Measurements from ENCODE around the gene KRTAP10-9.
"Not testable (repeated sequence)": the region's sequence is repeated elsewhere in the genome, so short reads cannot be mapped to it uniquely, and the experiment has no call there.

The KRTAP10-9 gene

GRCh38 chr21:44643741-44644310 is 16.9 kb downstream of the KRTAP10-9 start:
- TF ChIP-seq CEBPB (IDR thresholded peaks at IDR 0.05) (no peak), TEAD4 (IDR thresholded peaks at IDR 0.05) (no peak), TAF1 (IDR thresholded peaks at IDR 0.05; ENCODE audit: low read depth) (no peak), EGR1 (IDR thresholded peaks at IDR 0.05) (no peak), NFIC (IDR thresholded peaks at IDR 0.05) (no peak)

GRCh38 chr21:44644878-44645277 is 18.0 kb downstream of the KRTAP10-9 start:
- TF ChIP-seq RAD21 (IDR thresholded peaks at IDR 0.05; ENCODE audit: low read depth) (no peak), YY1 (IDR thresholded peaks at IDR 0.05; ENCODE audit: low read depth) (no peak), CREB1 (IDR thresholded peaks at IDR 0.05; ENCODE audit: low read depth) (no peak), EGR1 (IDR thresholded peaks at IDR 0.05) (no peak), ZBTB7A (IDR thresholded peaks at IDR 0.05; ENCODE audit: low read depth) (no peak), CEBPB (IDR thresholded peaks at IDR 0.05) (no peak), NFIC (IDR thresholded peaks at IDR 0.05) (no peak), TAF1 (IDR thresholded peaks at IDR 0.05; ENCODE audit: low read depth) (no peak), USF1 (IDR thresholded peaks at IDR 0.05) (no peak)

GRCh38 chr21:44646366-44647221 is 19.7 kb downstream of the KRTAP10-9 start, which contains the start of gene KRTAP10-11:
Gene KRTAP10-11, plus strand, starts transcription at chr21:44646414. Its CDS starts 45 bp downstream, at chr21:44646459.
- not testable (repeated sequence) for TF ChIP-seq RAD21 (IDR thresholded peaks at IDR 0.05; ENCODE audit: low read depth); FOXM1 (IDR thresholded peaks at IDR 0.05; ENCODE audit: borderline replicate concordance, low read depth); EGR1 (IDR thresholded peaks at IDR 0.05)

- no peak for TF ChIP-seq REST (IDR thresholded peaks at IDR 0.05; ENCODE audit: low read depth)
- no peak for TF ChIP-seq TCF12 (IDR thresholded peaks at IDR 0.05; ENCODE audit: low read depth)
- TF ChIP-seq YY1 (IDR thresholded peaks at IDR 0.05; ENCODE audit: low read depth), result no peak
- TF ChIP-seq EP300 (IDR thresholded peaks at IDR 0.05; ENCODE audit: borderline replicate concordance), result no peak
- TF ChIP-seq ZBTB7A (IDR thresholded peaks at IDR 0.05; ENCODE audit: low read depth), result no peak
- no peak for TF ChIP-seq EGR1 (IDR thresholded peaks at IDR 0.05)
- no peak for TF ChIP-seq TAF1 (IDR thresholded peaks at IDR 0.05; ENCODE audit: low read depth)
- TF ChIP-seq CEBPB (IDR thresholded peaks at IDR 0.05), result no peak
- TF ChIP-seq MAX (IDR thresholded peaks at IDR 0.05), result no peak
- no peak for TF ChIP-seq NFIC (IDR thresholded peaks at IDR 0.05)
- no peak for TF ChIP-seq RAD21 (IDR thresholded peaks at IDR 0.05; ENCODE audit: low read depth)
- TF ChIP-seq USF1 (IDR thresholded peaks at IDR 0.05), result no peak
- no peak for TF ChIP-seq FOXM1 (IDR thresholded peaks at IDR 0.05; ENCODE audit: borderline replicate concordance, low read depth)
Measured at GRCh38 chr21:44647222-44647552, 20.3 kb downstream of the KRTAP10-9 start.

GRCh38 chr21:44648557-44649311 is 21.8 kb downstream of the KRTAP10-9 start:
- TF ChIP-seq ZBTB7A (IDR thresholded peaks at IDR 0.05; ENCODE audit: low read depth), result no peak
- no peak for TF ChIP-seq FOXM1 (IDR thresholded peaks at IDR 0.05; ENCODE audit: borderline replicate concordance, low read depth)

GRCh38 chr21:44649521-44650100 is 22.7 kb downstream of the KRTAP10-9 start:
- TF ChIP-seq ZBTB7A (IDR thresholded peaks at IDR 0.05; ENCODE audit: low read depth), result no peak
- no peak for TF ChIP-seq EGR1 (IDR thresholded peaks at IDR 0.05)
- TF ChIP-seq TEAD4 (IDR thresholded peaks at IDR 0.05), result no peak
- TF ChIP-seq MAX (IDR thresholded peaks at IDR 0.05), result no peak
- no peak for TF ChIP-seq TCF12 (IDR thresholded peaks at IDR 0.05; ENCODE audit: low read depth)
- TF ChIP-seq FOXM1 (IDR thresholded peaks at IDR 0.05; ENCODE audit: borderline replicate concordance, low read depth), result no peak
- TF ChIP-seq RAD21 (IDR thresholded peaks at IDR 0.05; ENCODE audit: low read depth), result no peak
- TF ChIP-seq CREB1 (IDR thresholded peaks at IDR 0.05; ENCODE audit: low read depth), result no peak
- TF ChIP-seq YY1 (IDR thresholded peaks at IDR 0.05; ENCODE audit: low read depth), result no peak
- TF ChIP-seq TAF1 (IDR thresholded peaks at IDR 0.05; ENCODE audit: low read depth), result no peak
- no peak for TF ChIP-seq NFIC (IDR thresholded peaks at IDR 0.05)
- TF ChIP-seq USF1 (IDR thresholded peaks at IDR 0.05), result no peak
- no peak for TF ChIP-seq REST (IDR thresholded peaks at IDR 0.05; ENCODE audit: low read depth)
- TF ChIP-seq EP300 (IDR thresholded peaks at IDR 0.05; ENCODE audit: borderline replicate concordance), result no peak
- no peak for TF ChIP-seq CEBPB (IDR thresholded peaks at IDR 0.05)
